Activated CD4-positive, alpha-beta T cell treated with anti-CD3 and anti-CD28 coated beads, Interleukin-2, amount 50 U/mL, for 24 hours (primary cell): ENCODE measurements around the gene ZBTB7C.

Experiments used
- DNase-seq, 2 donors: peaks; one replicate each; pipeline ENCODE4 v3.0.0-alpha.2; 2020; ENCODE audit warnings: low read depth in 1 of 2, low spot score in 1 of 2

Gene ZBTB7C

DNA sequence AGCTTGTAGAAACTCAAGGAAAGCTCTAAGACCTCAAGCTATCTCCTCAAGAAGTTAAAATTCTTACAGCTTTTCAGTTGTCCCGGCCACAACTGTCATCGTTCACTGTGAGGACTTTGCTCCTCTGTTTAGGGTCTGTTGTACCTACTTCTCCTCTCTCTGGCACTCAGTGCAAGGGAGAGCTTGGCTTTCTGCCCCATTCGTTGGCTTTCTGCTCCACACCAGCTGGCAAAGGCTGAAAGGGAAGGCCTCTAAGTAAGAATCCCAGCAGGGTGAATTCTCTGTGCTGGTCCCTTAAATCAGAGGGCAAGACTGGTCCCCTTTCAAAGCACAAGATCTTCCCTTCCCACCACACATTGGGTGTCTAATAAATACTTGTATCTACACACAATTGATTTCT lies 17.3 kb downstream of the ZBTB7C start:
- DNase-seq, result no peak

GRCh38 chr18:48390641-48391040 lies 18.5 kb downstream of the ZBTB7C start:
- DNase-seq, result no peak

DNA sequence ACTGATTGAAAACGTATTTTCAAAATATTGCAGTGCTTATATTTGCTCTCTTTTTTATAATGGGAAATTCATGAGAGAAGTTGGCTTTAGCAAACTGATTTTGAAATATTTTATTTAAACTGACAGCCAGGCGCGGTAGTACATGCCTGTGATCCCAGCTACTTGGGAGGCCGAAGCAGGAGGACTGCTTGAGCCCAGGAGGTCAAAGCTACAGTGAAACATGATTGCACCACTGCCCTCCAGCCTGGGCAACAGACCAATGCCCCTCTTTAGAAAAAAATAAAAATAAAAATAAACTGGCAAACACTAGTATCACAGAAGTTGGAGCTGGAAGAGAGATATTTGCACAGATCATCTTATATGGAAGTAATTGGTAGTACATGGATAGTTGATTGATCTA lies 20.7 kb downstream of the ZBTB7C start:
- DNase-seq, result no peak

- DNase-seq, result no peak
Observed at GRCh38 chr18:48387300-48387699, 21.9 kb downstream of the ZBTB7C start.

DNA sequence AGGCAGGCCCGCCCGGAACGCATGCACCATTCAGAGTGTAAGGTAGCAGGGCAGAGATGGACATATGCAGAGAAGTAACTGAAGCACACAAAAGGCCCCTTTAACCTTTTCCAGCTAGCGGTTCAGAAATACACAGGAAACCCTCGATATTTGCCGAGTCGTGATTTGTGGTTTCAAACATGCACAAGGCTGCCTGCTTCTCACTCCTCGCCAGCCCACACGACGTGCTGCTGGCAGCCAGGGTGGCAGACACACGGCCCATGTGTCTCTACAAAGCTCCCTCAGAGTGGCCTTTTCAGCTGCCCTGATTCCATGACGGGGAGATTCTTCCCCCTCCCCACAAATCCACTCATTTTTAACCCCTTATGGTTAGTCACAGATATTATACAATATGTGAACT lies 23.6 kb downstream of the ZBTB7C start:
- DNase-seq, result no peak

GRCh38 chr18:48376934-48377333 lies 32.2 kb downstream of the ZBTB7C start:
- no peak for DNase-seq

- DNase-seq, result no peak
Observed at GRCh38 chr18:48376406-48376805, 32.8 kb downstream of the ZBTB7C start.

- no peak for DNase-seq
Observed at GRCh38 chr18:48375150-48375800, 33.9 kb downstream of the ZBTB7C start.

DNA sequence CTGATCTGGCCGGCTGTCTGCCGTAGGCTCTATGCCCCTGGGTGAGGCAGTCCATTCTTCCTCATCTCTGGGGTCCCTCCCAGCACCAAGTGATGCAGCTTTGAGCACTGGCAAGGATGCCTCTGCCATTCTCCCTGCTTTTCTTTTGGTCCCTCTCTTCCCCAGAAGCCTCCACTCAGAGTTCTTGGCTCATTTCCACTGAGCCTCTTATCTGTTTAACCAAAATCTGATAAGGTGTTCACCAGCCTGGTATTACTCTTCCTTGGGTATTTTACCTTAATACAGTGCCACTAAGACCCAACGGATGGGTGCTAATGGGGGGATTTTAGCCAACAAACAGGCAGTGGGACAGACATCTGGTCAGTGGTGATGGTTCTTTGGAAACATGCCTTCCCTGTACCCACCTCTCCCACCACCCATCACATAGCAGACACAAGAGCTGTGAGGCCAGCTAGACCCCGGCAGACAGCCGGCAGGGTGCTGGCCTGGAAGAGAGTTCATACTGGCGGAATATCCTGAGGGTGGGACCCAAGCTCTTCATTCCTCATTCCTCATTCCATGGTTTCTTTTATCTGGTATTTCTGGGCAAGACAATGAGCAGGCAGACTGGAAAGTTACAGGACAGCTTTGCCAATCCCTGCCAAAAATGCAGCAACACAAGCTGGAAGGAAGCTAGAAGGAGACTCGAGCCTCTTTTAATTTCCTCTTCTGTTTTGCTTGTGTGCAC lies 34.6 kb downstream of the ZBTB7C start:
- DNase-seq, result no peak

GRCh38 chr18:48371854-48372602 lies 37.2 kb downstream of the ZBTB7C start:
- no peak for DNase-seq

- no peak for DNase-seq
Observed at GRCh38 chr18:48367557-48367956, 41.6 kb downstream of the ZBTB7C start.

DNA sequence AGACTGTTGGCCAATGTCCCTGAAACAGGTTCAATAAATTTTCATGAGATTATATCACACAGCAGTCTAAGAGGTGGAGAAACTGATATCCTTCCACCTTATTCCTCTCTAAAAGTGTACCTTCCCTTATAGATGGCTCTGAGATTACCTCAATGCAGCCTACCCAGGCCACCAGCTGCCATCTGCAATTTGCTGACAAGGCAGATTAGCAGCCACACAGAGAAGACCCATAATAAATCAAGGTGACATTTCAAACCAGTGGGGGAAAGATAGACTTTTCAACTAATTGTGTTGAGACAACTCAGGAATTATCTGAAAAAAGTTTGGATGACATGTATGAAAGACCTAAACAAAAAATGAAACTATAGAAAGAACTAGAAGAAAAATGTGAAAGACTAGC lies 43.2 kb downstream of the ZBTB7C start:
- no peak for DNase-seq

DNA sequence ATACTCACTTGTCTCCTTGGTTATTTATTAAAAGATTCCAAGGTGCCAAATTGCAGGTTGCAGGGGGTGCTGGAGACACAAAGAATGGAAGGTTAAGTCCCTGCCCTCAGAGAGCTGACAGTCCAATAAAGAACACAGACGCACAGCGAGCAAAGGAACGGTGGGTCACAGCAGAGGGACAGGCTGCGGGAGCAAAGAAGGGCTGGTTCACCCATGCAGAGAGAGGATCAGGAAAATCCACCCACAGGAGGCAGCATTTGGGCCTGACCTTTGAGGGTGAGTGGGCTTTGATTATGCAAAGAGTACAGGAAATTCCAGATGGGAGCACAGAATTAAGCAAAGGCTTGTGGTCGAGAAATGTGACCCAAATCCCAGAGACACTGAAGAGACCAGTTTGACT lies 45.0 kb downstream of the ZBTB7C start:
- DNase-seq, result no peak

DNA sequence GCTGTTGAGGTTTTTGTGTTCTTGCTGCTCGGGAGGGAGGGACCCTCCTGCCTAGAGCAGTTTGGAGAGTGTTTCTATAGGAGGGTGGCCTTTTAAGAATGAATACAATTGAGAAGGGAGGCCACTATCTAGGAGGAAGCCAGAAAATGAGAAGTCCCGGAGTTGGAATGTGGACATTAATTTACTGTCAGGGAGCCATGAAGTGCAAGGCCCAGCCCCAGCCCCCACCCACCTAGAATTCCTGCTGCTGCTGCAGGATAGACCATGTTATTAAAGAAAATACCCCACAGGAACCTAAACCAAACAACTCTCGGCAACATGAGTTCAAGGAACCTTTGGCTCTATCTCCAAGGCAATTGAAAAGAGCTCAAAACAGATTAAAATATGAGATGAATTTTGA lies 46.0 kb downstream of the ZBTB7C start:
- DNase-seq, result no peak

DNA sequence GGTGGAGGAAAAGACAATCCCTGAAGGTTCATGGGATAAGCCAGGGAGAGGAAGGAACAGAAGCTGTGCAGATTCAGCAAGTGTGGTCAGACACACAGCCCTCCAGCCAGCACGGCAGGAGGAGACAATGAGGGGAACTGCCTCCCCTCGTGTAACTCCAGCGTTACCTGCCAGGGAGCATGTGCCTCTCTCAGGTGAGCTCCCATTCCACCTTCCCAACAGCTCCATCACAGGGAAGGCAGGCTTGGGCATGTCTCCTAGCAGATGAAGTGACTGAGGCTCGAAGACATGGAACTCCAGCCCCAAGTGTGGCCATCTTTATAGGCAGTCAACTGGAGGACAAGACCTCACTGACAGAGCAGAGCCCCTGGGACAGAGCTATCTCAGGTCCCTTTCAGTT lies 47.4 kb downstream of the ZBTB7C start:
- DNase-seq, result no peak

DNA sequence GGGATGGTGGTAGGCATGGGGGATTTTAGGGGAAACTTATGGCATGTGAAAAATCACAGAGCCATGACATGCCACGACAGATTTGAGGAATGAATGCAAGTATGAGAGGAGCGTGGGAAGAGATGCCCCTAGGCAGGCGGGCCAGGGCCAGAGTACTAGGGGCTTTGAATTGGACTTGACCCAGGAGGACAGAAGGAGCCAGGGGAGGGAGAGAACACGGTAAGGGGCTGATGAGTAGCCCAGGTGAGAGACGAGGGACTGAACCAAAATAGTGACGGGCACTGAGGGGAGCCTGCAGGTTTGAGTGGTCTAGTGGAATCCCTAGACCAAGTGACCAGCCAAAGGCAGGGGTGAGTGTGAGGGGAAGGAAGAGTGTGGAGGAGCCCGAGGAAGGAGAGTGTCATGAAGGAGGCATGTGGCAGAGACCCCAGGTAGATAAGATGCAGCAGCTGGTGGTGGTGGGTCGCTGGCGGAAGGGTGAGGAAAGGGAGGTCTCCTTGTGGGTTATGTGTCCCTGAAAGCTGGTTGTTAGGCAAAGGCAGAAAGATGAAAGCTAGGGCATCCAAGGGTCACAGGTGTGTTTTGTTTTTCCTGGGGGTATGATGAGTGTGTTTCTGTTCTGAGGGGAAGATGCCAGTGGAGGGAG lies 48.7 kb downstream of the ZBTB7C start:
- DNase-seq, result no peak

DNA sequence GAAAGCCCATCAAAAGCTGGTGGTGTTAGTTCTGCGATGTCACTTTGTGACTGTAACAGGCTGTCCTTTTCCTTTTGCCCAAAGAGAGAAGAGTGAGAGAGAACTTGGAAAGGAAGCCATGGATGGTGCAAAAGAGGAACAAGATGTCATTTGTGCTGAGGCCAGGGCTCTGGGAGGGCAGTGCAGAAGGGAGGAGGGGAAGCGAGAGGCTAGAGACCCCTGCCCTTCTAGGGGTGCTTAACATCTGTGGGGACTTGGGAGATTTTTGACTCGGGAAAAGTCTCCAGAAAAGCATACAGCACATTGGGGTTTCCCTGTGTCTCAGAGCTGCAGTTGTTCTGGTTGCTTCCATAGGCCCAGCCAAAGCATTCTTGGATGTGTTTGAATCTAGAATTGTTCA lies 49.6 kb downstream of the ZBTB7C start:
- DNase-seq, result no peak

DNA sequence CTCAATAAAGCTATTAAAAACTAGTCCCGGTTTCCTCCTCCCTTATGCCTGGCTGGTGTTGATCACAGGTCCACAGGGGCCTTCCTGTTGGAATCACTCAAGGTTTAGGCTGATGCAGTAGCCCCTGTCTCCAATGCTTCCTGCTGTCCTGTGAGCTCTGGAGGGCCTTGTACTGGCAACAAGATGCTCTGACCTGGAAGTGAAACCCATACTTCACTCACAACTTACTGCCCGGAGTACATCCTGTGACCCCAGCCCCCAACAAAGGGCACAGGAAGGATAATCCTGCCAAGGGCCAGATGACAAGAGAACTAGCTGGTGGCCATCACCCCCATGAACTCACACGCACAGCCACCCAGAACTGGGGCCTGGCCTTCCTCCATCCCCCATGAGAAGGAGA lies 50.3 kb downstream of the ZBTB7C start:
- no peak for DNase-seq

DNA sequence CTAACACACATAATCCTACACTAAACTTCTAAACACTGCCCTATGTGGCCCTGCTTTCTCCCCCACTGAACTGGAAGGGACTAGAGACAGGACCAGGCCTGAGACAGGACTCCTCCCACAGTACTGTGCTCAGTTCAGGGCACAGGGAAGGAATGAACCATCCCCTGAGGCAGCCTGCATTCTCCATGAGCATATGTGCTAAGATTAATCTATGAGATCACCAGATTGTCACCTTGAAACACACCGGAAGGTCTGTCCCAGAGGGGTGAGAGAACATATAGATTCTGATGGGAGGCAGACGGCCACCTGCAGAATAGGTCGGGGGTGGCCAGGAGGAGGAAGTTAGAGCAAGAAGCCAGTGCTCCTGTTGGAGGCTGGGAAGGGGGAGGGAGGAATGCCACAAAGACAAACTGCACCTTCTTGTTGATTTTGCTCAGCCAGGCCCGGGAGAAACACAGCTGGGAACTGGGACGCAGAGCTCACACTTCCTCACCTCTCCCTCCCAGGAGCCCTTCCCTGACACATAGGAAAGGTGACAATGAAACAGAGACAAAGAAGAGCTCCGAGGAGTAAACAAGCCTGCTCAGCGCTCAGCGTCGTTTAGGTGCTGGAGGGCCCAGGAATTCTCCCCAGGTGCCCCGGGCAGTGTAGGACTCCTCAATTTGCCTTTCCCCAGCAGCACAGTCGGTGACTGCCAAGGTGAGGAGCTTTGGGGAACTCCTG lies 52.1 kb downstream of the ZBTB7C start:
- no peak for DNase-seq

DNA sequence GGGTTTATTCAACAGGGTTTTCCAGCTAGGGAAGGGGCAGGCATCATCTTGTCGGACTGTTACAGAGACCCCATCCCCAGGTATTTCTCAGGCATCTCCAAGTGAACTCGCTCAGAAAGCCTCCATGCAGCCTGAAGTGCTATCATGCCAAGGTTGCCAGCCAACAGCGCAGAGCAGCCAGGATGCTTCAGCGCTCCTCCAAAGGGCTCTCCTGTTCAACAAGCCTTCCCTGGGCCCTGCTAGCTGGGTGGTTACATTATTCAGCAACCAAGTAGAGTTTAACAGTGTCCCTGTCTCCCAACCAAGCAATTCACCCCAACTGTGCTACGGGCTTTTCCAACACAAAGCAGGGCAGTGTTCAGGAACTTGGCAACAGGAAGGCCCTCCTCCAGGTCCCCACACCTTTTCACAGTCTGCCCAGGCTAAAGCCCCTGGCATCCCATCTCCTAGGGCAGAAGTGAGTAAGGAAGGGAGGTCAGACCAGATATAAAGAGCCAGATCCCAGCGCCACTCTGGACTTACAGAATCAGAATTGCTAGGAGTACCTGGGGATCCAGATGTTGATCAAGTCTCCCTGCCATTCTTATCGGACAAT lies 52.9 kb downstream of the ZBTB7C start:
- no peak for DNase-seq
